Osteoblast (primary cell): ENCODE measurements around the gene OR7G3. TPM values are rescaled to one million over a fixed set of nuclear protein-coding genes. Genes with fewer than 3 reads are reported as not detected.

ENCODE experiments used
- DNase-seq: peaks from one replicate; pipeline ENCODE4 v3.0.0; 2011; ENCODE audit warnings: low spot score, mixed read lengths; ENCODE audit not compliant: insufficient read length; ENCODE audit errors: missing footprints
- H2AFZ ChIP-seq: 2 replicates; pipeline ENCODE4 v1.6.0; 2011; ENCODE audit warnings: mild to moderate bottlenecking, low read length
- H3K27ac ChIP-seq: 2 replicates; pipeline ENCODE4 v1.5.1; 2011; ENCODE audit warnings: mild to moderate bottlenecking, low read depth, low read length, moderate library complexity
- H3K27me3 ChIP-seq: 2 replicates; pipeline ENCODE4 v1.6.0; 2012; ENCODE audit warnings: mild to moderate bottlenecking, control low read depth, inconsistent platforms, low read length, moderate library complexity; ENCODE audit not compliant: insufficient read depth
- H3K36me3 ChIP-seq: 2 replicates; pipeline ENCODE4 v1.5.1; 2011; ENCODE audit warnings: mild to moderate bottlenecking, low read length, control low read depth, moderate library complexity; ENCODE audit not compliant: insufficient read depth
- H3K4me1 ChIP-seq: 2 replicates; pipeline ENCODE4 v1.5.1; 2011; ENCODE audit warnings: mild to moderate bottlenecking, low read length, control low read depth, moderate library complexity; ENCODE audit not compliant: insufficient read depth
- H3K4me2 ChIP-seq: 2 replicates; pipeline ENCODE4 v1.6.0; 2011; ENCODE audit warnings: mild to moderate bottlenecking, low read length; ENCODE audit not compliant: insufficient read depth
- H3K4me3 ChIP-seq: fragments of 200-600 bp; sonication (generic); 3 replicates; pipeline ENCODE4 v1.5.1; 2012; ENCODE audit warnings: mild to moderate bottlenecking, low read length, inconsistent platforms; ENCODE audit not compliant: insufficient read depth
- H3K79me2 ChIP-seq: 2 replicates; pipeline ENCODE4 v1.6.0; 2012; ENCODE audit warnings: mild to moderate bottlenecking, low read length, control low read depth, inconsistent platforms; ENCODE audit not compliant: insufficient read depth
- H3K9me3 ChIP-seq: 2 replicates; pipeline ENCODE4 v1.5.1; 2011; ENCODE audit warnings: low read depth, low read length, control low read depth
- H4K20me1 ChIP-seq: 2 replicates; pipeline ENCODE4 v1.6.0; 2012; ENCODE audit warnings: mild to moderate bottlenecking, low read length, control low read depth; ENCODE audit not compliant: insufficient read depth
- total RNA-seq: library from RNA; depleted of rRNA; stranded (reverse); fragments of >200 nt; gene quantifications from 2 replicates; pipeline ENCODE4 v1.2.3, GENCODE V29; 2012
- TF ChIP-seq, protein P1 (sequence below): IDR thresholded peaks from 2 replicates; pipeline ENCODE4 v1.5.1; 2011; ENCODE audit warnings: mild to moderate bottlenecking, low read depth, low read length, moderate library complexity; ENCODE audit errors: extremely low read depth

OR7G3 gene
- total RNA-seq, 1 donor: not detected

- Histone ChIP-seq H3K27me3 (no peaks in the 10 kb centered on the region), H3K27ac (no peak overlapping the region), H3K79me2 (peaks cover 96% of the 10 kb centered on the region), H3K9me3 (peaks cover 2% of the 10 kb centered on the region), H3K4me2 (no peak overlapping the region), H3K4me3 (no peak overlapping the region), H3K4me1 (no peaks in the 10 kb centered on the region), H4K20me1 (peaks cover 40% of the 10 kb centered on the region), H2AFZ (no peak overlapping the region), H3K36me3 (peaks cover 10% of the 10 kb centered on the region)
- TF ChIP-seq, protein P1, sequence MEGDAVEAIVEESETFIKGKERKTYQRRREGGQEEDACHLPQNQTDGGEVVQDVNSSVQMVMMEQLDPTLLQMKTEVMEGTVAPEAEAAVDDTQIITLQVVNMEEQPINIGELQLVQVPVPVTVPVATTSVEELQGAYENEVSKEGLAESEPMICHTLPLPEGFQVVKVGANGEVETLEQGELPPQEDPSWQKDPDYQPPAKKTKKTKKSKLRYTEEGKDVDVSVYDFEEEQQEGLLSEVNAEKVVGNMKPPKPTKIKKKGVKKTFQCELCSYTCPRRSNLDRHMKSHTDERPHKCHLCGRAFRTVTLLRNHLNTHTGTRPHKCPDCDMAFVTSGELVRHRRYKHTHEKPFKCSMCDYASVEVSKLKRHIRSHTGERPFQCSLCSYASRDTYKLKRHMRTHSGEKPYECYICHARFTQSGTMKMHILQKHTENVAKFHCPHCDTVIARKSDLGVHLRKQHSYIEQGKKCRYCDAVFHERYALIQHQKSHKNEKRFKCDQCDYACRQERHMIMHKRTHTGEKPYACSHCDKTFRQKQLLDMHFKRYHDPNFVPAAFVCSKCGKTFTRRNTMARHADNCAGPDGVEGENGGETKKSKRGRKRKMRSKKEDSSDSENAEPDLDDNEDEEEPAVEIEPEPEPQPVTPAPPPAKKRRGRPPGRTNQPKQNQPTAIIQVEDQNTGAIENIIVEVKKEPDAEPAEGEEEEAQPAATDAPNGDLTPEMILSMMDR: no peak
- DNase-seq: no peak
Measured at GRCh38 chr19:9148697-9149096, 21.9 kb upstream of the OR7G3 start.

DNA sequence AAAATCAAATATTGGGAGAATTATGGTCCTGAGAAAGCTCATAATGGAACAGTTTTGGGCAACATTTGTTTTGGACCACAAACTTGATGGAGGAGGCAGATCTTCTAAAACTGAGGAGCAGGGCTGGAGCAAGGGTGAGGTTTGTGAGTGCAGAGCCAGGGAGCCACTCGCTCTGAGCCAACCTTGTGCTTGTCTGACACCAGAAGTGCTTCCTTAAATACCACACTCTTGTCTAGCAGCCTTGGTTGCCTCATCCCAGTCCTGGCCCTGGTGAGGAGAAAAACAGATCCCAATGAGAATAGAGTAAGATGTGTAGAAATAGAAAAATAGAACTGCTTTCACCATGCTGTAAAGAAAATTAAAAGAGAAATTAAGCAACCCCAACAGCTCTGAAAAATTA lies 20.1 kb upstream of the OR7G3 start:
- H3K27ac ChIP-seq: no peak overlapping the region
- H3K4me3 ChIP-seq: no peak overlapping the region
- no peaks in the 10 kb centered on the region for H3K27me3 ChIP-seq
- H3K9me3 ChIP-seq: no peaks in the 10 kb centered on the region
- no peak overlapping the region for H2AFZ ChIP-seq
- H3K4me1 ChIP-seq: no peaks in the 10 kb centered on the region
- H3K4me2 ChIP-seq: no peak overlapping the region
- peaks cover 7% of the 10 kb centered on the region for H3K36me3 ChIP-seq
- TF ChIP-seq, protein P1: no peak
- peaks cover 37% of the 10 kb centered on the region for H4K20me1 ChIP-seq
- H3K79me2 ChIP-seq: peaks cover 95% of the 10 kb centered on the region
- no peak for DNase-seq

DNA sequence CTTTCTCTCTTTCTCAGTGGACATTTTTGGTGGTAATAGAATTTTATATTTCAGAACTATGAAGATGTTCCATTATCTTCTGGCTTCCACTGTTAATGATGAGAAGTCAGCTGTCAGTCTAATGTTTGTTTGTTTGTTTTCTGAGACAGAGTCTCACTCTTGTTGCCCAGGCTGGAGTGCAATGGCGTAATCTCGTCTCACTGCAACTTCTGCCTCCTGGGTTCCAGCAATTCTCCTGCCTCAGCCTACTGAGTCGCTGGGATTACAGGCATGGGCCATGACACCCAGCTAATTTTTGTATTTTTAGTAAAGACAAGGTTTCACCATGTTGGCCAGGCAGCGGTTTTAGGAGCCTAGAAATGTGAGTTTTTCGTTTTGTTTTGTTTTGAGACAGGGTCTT lies 18.2 kb upstream of the OR7G3 start:
- Histone ChIP-seq H3K4me3 (no peak overlapping the region), H3K27ac (no peak overlapping the region), H3K79me2 (peaks cover 94% of the 10 kb centered on the region), H4K20me1 (peaks cover 20% of the 10 kb centered on the region), H3K4me1 (peaks cover 6% of the 10 kb centered on the region), H3K9me3 (no peaks in the 10 kb centered on the region), H2AFZ (no peak overlapping the region), H3K27me3 (no peaks in the 10 kb centered on the region), H3K36me3 (peaks cover 7% of the 10 kb centered on the region), H3K4me2 (no peak overlapping the region)
- no peak for DNase-seq
- TF ChIP-seq, protein P1: no peak

DNA sequence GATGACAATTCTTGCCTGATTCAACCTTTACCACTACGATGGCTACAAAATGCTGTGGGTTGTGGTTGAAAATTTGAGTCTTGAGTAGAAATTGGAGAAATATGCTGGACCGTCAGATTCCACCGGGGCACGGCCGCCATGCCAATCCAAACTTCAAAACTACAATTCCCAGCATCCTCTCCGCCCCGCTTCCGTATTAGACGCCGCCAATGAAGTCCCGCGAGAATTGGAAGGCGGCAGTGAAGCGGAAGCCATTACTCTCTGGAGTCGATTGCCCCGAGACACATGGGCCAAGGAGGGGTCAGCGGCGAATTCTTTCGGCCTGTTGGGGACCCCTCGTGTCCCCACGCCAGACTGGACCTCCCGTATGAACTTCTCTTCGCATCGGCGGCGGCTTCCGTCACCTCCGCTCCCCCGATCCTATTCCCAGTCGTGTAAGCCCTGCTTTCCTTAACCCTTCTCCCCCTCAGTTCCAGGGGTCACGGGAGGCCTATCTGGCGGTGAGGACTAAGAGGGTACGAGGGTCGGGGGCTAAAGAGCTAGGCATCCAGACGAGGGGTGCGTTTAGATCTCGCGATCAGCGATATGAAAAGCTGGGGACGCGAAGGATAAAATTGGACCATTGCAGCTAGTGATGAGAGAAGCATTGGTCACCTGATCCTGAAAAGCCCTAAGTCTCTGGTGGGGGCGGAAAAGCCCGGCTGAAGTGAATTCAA lies 13.6 kb upstream of the OR7G3 start, which contains the start of gene ZNF317:
Gene ZNF317, plus strand, starts transcription at position 239 of the 716 bp plus-strand sequence. CDS start 15,620 bp downstream, outside the sequence.
- H3K27me3 ChIP-seq: no peaks in the 10 kb centered on the region
- H3K79me2 ChIP-seq: peaks cover 50% of the 10 kb centered on the region
- H3K4me2 ChIP-seq: peak within 1 kb of the TSS; percentile 85
- H3K27ac ChIP-seq: peak within 1 kb of the TSS; percentile 87
- H3K9me3 ChIP-seq: no peaks in the 10 kb centered on the region
- peak within 1 kb of the TSS; percentile 94 for H2AFZ ChIP-seq
- TF ChIP-seq, protein P1: no peak
- peaks cover 9% of the 10 kb centered on the region for H3K4me1 ChIP-seq
- peak within 1 kb of the TSS; percentile 87 for H3K4me3 ChIP-seq
- no peaks in the 10 kb centered on the region for H3K36me3 ChIP-seq
- H4K20me1 ChIP-seq: peaks cover 3% of the 10 kb centered on the region
- peak; percentile 89 for DNase-seq
